GM12865 (cell line): ENCODE measurements around the gene AOC2.
"Not testable (repeated sequence)": the region's sequence is repeated elsewhere in the genome, so short reads cannot be mapped to it uniquely, and the experiment has no call there.

ENCODE experiments used
- DNase-seq: peaks from one replicate; pipeline ENCODE4 v3.0.0; 2010; ENCODE audit warnings: low read depth
- H3K4me3 ChIP-seq: 2 replicates; pipeline ENCODE4 v1.5.1; 2011; ENCODE audit warnings: mild to moderate bottlenecking, low read depth, low read length, control low read depth
- CTCF ChIP-seq: IDR thresholded peaks from 2 replicates; pipeline ENCODE4 v1.5.1; 2011; ENCODE audit warnings: low read length, control low read depth, low read depth, inconsistent platforms; ENCODE audit not compliant: insufficient read depth; ENCODE audit errors: missing control alignments

The AOC2 gene

GRCh38 chr17:42852351-42852750, 8.0 kb downstream of the AOC2 start:
- TF ChIP-seq CTCF, result no peak
- no peak for DNase-seq

GRCh38 chr17:42853004-42853403, 8.6 kb downstream of the AOC2 start:
- DNase-seq, result no peak
- H3K4me3 ChIP-seq, result no peak overlapping the region
- no peak for TF ChIP-seq CTCF

More at GRCh38 chr17:42852351-42852750, 8.0 kb downstream of the AOC2 start:
- no peak overlapping the region for H3K4me3 ChIP-seq

- no peak overlapping the region for H3K4me3 ChIP-seq
- no peak for DNase-seq
- TF ChIP-seq CTCF, result no peak
Observed at GRCh38 chr17:42853597-42853967, 9.2 kb downstream of the AOC2 start.

- TF ChIP-seq CTCF, result no peak
- DNase-seq, result no peak
- H3K4me3 ChIP-seq, result no peak overlapping the region
Observed at GRCh38 chr17:42853968-42854790, 9.8 kb downstream of the AOC2 start.

GRCh38 chr17:42855048-42855596, 10.7 kb downstream of the AOC2 start:
- no peak for DNase-seq
- TF ChIP-seq CTCF, result no peak
- no peak overlapping the region for H3K4me3 ChIP-seq

- DNase-seq, H3K4me3 ChIP-seq: not testable (repeated sequence)
Observed at GRCh38 chr17:42856093-42856492, 11.7 kb downstream of the AOC2 start.

- DNase-seq, H3K4me3 ChIP-seq: not testable (repeated sequence)
Observed at GRCh38 chr17:42856516-42856915, 12.1 kb downstream of the AOC2 start.

GRCh38 chr17:42857389-42857788, 13.0 kb downstream of the AOC2 start:
- no peak overlapping the region for H3K4me3 ChIP-seq
- DNase-seq, result no peak
- TF ChIP-seq CTCF, result no peak
